Measurements from ENCODE around the gene RSRC1. TPM values are rescaled to one million over a fixed set of nuclear protein-coding genes. Genes with fewer than 3 reads are reported as not detected.

Gene RSRC1
- total and polyA plus RNA-seq, 2 of the 13 experiments (the other 11 are each of a cell fraction or from before 2014, with no cell fraction given): 4.9 to 63.0 TPM

DNA sequence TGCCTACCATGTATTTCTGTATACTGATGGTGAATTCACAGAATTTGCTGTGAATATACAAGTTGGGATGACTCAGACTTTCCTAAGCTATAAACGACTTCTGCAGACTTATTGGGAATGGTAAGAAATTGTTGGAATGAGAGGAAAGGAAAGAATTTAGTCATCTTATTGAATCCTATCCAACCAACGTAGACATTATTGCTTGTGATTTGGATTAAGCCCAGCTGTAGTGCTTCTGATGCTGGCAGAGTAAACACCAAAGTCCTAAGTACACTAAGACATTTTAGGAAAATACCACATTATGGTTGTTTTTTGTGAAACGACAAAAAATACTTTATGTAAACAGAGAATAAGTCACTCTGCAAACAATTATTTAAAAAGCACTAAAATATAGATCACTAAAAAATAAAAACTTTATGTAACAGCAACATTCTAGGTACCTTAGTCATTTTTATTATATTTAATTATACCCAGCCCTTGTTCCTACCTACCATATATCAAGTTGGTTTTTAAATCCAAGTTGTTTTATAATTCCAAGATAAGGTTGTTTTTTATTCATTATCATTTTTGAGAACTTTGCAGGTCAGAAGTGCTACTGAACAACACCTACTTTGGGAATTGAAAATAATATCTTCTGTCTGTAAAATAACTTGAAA is 361.9 kb downstream of the RSRC1 start (continued):
- TF ChIP-seq, protein P1, sequence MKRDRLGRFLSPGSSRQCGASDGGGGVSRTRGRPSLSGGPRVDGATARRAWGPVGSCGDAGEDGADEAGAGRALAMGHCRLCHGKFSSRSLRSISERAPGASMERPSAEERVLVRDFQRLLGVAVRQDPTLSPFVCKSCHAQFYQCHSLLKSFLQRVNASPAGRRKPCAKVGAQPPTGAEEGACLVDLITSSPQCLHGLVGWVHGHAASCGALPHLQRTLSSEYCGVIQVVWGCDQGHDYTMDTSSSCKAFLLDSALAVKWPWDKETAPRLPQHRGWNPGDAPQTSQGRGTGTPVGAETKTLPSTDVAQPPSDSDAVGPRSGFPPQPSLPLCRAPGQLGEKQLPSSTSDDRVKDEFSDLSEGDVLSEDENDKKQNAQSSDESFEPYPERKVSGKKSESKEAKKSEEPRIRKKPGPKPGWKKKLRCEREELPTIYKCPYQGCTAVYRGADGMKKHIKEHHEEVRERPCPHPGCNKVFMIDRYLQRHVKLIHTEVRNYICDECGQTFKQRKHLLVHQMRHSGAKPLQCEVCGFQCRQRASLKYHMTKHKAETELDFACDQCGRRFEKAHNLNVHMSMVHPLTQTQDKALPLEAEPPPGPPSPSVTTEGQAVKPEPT (CRISPR knock-in tag; IDR thresholded peaks at IDR 0.05; ENCODE audit: low read depth): no peak
- TF ChIP-seq ZNF510 (CRISPR knock-in tag; IDR thresholded peaks at IDR 0.05; ENCODE audit: low read depth) (no peak), GTF3A (CRISPR knock-in tag; conservative IDR thresholded peaks at IDR 0.05) (no peak), PAX8 (CRISPR knock-in tag; IDR thresholded peaks at IDR 0.05; ENCODE audit: borderline replicate concordance) (no peak), MIXL1 (CRISPR knock-in tag; IDR thresholded peaks at IDR 0.05) (0 out of 2 replicates have a peak, but pooled peaks have one; percentile 14), EEA1 (CRISPR knock-in tag; IDR thresholded peaks at IDR 0.05; ENCODE audit: borderline replicate concordance) (no peak), HMG20A (CRISPR knock-in tag; IDR thresholded peaks at IDR 0.05; ENCODE audit: borderline replicate concordance) (peak; percentile 29; the same call in 1 of the 2 replicates), RARG (CRISPR knock-in tag; IDR thresholded peaks at IDR 0.05; ENCODE audit: low read depth) (no peak), GATAD2A (CRISPR knock-in tag; IDR thresholded peaks at IDR 0.05) (peak; percentile 43; the same call in 1 of the 2 replicates), MATR3 (CRISPR knock-in tag; IDR thresholded peaks at IDR 0.05) (no peak), TBX2 (CRISPR knock-in tag; IDR thresholded peaks at IDR 0.05; ENCODE audit: borderline replicate concordance) (no peak), ZNF251 (CRISPR knock-in tag; IDR thresholded peaks at IDR 0.05) (no peak), TCF7L2 (IDR thresholded peaks at IDR 0.05; ENCODE audit: low read depth, low read length) (no peak), SNAI1 (CRISPR knock-in tag; IDR thresholded peaks at IDR 0.05; ENCODE audit: borderline replicate concordance) (no peak), ZFP1 (CRISPR knock-in tag; IDR thresholded peaks at IDR 0.05) (no peak), ZNF33B (CRISPR knock-in tag; IDR thresholded peaks at IDR 0.05) (no peak), ZNF235 (CRISPR knock-in tag; IDR thresholded peaks at IDR 0.05; ENCODE audit: borderline replicate concordance) (no peak), NFYB (CRISPR knock-in tag; IDR thresholded peaks at IDR 0.05) (no peak), HNF4A (CRISPR knock-in tag; IDR thresholded peaks at IDR 0.05) (peak; percentile 47)
- TF ChIP-seq, protein P2, sequence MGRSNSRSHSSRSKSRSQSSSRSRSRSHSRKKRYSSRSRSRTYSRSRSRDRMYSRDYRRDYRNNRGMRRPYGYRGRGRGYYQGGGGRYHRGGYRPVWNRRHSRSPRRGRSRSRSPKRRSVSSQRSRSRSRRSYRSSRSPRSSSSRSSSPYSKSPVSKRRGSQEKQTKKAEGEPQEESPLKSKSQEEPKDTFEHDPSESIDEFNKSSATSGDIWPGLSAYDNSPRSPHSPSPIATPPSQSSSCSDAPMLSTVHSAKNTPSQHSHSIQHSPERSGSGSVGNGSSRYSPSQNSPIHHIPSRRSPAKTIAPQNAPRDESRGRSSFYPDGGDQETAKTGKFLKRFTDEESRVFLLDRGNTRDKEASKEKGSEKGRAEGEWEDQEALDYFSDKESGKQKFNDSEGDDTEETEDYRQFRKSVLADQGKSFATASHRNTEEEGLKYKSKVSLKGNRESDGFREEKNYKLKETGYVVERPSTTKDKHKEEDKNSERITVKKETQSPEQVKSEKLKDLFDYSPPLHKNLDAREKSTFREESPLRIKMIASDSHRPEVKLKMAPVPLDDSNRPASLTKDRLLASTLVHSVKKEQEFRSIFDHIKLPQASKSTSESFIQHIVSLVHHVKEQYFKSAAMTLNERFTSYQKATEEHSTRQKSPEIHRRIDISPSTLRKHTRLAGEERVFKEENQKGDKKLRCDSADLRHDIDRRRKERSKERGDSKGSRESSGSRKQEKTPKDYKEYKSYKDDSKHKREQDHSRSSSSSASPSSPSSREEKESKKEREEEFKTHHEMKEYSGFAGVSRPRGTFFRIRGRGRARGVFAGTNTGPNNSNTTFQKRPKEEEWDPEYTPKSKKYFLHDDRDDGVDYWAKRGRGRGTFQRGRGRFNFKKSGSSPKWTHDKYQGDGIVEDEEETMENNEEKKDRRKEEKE (IDR thresholded peaks at IDR 0.05): no peak
- TF ChIP-seq, protein P3, sequence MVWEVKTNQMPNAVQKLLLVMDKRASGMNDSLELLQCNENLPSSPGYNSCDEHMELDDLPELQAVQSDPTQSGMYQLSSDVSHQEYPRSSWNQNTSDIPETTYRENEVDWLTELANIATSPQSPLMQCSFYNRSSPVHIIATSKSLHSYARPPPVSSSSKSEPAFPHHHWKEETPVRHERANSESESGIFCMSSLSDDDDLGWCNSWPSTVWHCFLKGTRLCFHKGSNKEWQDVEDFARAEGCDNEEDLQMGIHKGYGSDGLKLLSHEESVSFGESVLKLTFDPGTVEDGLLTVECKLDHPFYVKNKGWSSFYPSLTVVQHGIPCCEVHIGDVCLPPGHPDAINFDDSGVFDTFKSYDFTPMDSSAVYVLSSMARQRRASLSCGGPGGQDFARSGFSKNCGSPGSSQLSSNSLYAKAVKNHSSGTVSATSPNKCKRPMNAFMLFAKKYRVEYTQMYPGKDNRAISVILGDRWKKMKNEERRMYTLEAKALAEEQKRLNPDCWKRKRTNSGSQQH (CRISPR knock-in tag; IDR thresholded peaks at IDR 0.05; ENCODE audit: low read depth): no peak
- TF ChIP-seq, protein P4, sequence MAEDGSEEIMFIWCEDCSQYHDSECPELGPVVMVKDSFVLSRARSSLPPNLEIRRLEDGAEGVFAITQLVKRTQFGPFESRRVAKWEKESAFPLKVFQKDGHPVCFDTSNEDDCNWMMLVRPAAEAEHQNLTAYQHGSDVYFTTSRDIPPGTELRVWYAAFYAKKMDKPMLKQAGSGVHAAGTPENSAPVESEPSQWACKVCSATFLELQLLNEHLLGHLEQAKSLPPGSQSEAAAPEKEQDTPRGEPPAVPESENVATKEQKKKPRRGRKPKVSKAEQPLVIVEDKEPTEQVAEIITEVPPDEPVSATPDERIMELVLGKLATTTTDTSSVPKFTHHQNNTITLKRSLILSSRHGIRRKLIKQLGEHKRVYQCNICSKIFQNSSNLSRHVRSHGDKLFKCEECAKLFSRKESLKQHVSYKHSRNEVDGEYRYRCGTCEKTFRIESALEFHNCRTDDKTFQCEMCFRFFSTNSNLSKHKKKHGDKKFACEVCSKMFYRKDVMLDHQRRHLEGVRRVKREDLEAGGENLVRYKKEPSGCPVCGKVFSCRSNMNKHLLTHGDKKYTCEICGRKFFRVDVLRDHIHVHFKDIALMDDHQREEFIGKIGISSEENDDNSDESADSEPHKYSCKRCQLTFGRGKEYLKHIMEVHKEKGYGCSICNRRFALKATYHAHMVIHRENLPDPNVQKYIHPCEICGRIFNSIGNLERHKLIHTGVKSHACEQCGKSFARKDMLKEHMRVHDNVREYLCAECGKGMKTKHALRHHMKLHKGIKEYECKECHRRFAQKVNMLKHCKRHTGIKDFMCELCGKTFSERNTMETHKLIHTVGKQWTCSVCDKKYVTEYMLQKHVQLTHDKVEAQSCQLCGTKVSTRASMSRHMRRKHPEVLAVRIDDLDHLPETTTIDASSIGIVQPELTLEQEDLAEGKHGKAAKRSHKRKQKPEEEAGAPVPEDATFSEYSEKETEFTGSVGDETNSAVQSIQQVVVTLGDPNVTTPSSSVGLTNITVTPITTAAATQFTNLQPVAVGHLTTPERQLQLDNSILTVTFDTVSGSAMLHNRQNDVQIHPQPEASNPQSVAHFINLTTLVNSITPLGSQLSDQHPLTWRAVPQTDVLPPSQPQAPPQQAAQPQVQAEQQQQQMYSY (CRISPR knock-in tag; IDR thresholded peaks at IDR 0.05): no peak

All from HepG2 (cell line).